Vagina (tissue), 2 donors: ENCODE data around the gene MCF2L. TPM values are rescaled to one million over a fixed set of nuclear protein-coding genes. Genes with fewer than 3 reads are reported as not detected.
A peak's percentile ranks its signal among the peaks of the same experiment; 100 is the strongest.

Experiments
- DNase-seq, 2 donors: peaks; one replicate each; pipeline ENCODE4 v3.0.0-alpha.2; 2017; ENCODE audit errors: extremely low spot score in 2 of 2
- H3K27ac ChIP-seq: fragments of 200-600 bp; sonication (generic); one replicate; pipeline ENCODE4 v1.5.1; 2019
- H3K27me3 ChIP-seq: fragments of 200-600 bp; sonication (generic); one replicate; pipeline ENCODE4 v1.5.1; 2019
- H3K36me3 ChIP-seq, 2 donors: fragments of 200-600 bp; sonication (generic); one replicate each; pipeline ENCODE4 v1.5.1; 2017 to 2019
- H3K4me1 ChIP-seq: fragments of 200-600 bp; sonication (generic); one replicate; pipeline ENCODE4 v1.5.1; 2019
- H3K4me3 ChIP-seq, 2 donors: fragments of 200-600 bp; sonication (generic); 1 replicate in 1 of 2; 2 replicates in 1 of 2; pipeline ENCODE4 v1.5.1; 2016 to 2019
- H3K9me3 ChIP-seq: fragments of 200-600 bp; sonication (generic); one replicate; pipeline ENCODE4 v1.5.1; 2019
- POLR2A ChIP-seq, 2 donors: fragments of 450-650 bp; IDR thresholded peaks; one replicate each; pipeline ENCODE4 v1.6.1; 2017; ENCODE audit warnings: antibody characterized with exemption in 2 of 2, mild to moderate bottlenecking in 2 of 2, moderate library complexity in 2 of 2
- POLR2AphosphoS5 ChIP-seq, 2 donors: sonication (generic); formaldehyde crosslinking; IDR thresholded peaks; one replicate each; pipeline ENCODE4 v1.9.0; 2017; ENCODE audit warnings: antibody characterized with exemption in 2 of 2, mild to moderate bottlenecking in 2 of 2, low read depth in 1 of 2; ENCODE audit not compliant: insufficient read depth in 1 of 2
- intact Hi-C: fragments of 100-400 bp; cut with DNase I; formaldehyde crosslinking; loops from one replicate; pipeline ENCODE4 v1.15.1; 2023
- total RNA-seq: library from RNA; depleted of rRNA; stranded (reverse); fragments of >200 nt; gene quantifications from one replicate; pipeline ENCODE4 v1.2.3, GENCODE V29; 2016
- TF ChIP-seq, protein P1 (sequence below), 3 experiments: fragments of 450-650 bp in 2 of 3; fragments of 200-600 bp in 1 of 3; sonication (generic) in 1 of 3; IDR thresholded peaks; one replicate each; pipeline ENCODE4 v1.5.1; 2017 to 2019; ENCODE audit warnings: antibody characterized with exemption in 3 of 3, mild to moderate bottlenecking in 2 of 3, moderate library complexity in 2 of 3

The MCF2L gene
- total RNA-seq, 1 donor from 2014 or later = 45.4 TPM

GRCh38 chr13:112958127-112958989 is 10.7 kb upstream of the MCF2L start:
- DNase-seq = no peak
- Histone ChIP-seq H3K27ac (no peak overlapping the region), H3K36me3 (no peaks in the 10 kb centered on the region), H3K9me3 (no peaks in the 10 kb centered on the region), H3K27me3 (no peaks in the 10 kb centered on the region), H3K4me1 (no peaks in the 10 kb centered on the region), H3K4me3 (no peak overlapping the region)
- TF ChIP-seq POLR2A (IDR thresholded peaks at IDR 0.05) (no peak), POLR2AphosphoS5 (IDR thresholded peaks at IDR 0.05; ENCODE audit: insufficient read depth in 1 of 2, low read depth in 1 of 2) (no peak)
- TF ChIP-seq, protein P1, sequence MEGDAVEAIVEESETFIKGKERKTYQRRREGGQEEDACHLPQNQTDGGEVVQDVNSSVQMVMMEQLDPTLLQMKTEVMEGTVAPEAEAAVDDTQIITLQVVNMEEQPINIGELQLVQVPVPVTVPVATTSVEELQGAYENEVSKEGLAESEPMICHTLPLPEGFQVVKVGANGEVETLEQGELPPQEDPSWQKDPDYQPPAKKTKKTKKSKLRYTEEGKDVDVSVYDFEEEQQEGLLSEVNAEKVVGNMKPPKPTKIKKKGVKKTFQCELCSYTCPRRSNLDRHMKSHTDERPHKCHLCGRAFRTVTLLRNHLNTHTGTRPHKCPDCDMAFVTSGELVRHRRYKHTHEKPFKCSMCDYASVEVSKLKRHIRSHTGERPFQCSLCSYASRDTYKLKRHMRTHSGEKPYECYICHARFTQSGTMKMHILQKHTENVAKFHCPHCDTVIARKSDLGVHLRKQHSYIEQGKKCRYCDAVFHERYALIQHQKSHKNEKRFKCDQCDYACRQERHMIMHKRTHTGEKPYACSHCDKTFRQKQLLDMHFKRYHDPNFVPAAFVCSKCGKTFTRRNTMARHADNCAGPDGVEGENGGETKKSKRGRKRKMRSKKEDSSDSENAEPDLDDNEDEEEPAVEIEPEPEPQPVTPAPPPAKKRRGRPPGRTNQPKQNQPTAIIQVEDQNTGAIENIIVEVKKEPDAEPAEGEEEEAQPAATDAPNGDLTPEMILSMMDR (IDR thresholded peaks at IDR 0.05) = no peak
- intact Hi-C loops = no loop called here

DNA sequence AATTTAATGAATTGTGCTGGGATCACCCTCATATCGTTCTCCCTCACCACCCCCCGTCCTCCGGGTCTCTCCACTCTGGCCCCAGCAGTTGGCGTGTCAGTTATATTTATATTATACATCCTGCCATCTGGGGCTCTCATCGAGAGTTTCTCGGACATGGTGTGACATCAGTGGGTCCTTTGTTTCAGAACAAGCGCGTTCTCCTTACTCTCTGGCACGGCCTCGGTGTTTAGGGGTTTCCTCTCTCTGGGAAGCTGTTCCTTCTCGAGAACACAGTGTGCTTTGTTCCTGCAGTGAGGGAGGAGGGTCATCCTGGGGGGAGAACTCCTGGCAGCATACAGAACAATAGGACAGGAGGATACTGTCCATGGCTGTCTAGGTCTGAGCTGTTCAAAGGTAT is 9.8 kb upstream of the MCF2L start:
- intact Hi-C loops = no loop called here
- no peak for TF ChIP-seq POLR2A (IDR thresholded peaks at IDR 0.05)
- TF ChIP-seq POLR2AphosphoS5 (IDR thresholded peaks at IDR 0.05; ENCODE audit: insufficient read depth in 1 of 2, low read depth in 1 of 2) = peak in 1 of 2 donors; percentile 75
- no peaks in the 10 kb centered on the region for H3K9me3 ChIP-seq
- no peak for DNase-seq
- no peaks in the 10 kb centered on the region for H3K4me1 ChIP-seq
- no peak overlapping the region for H3K4me3 ChIP-seq
- no peak overlapping the region for H3K27ac ChIP-seq
- no peaks in the 10 kb centered on the region for H3K27me3 ChIP-seq
- H3K36me3 ChIP-seq = no peaks in the 10 kb centered on the region

GRCh38 chr13:112959701-112960542 is 9.1 kb upstream of the MCF2L start:
- Histone ChIP-seq H3K27me3 (no peaks in the 10 kb centered on the region), H3K4me1 (no peaks in the 10 kb centered on the region), H3K36me3 (no peaks in the 10 kb centered on the region), H3K9me3 (no peaks in the 10 kb centered on the region), H3K27ac (no peak overlapping the region), H3K4me3 (no peak overlapping the region)
- no peak for DNase-seq
- TF ChIP-seq POLR2AphosphoS5 (IDR thresholded peaks at IDR 0.05; ENCODE audit: insufficient read depth in 1 of 2, low read depth in 1 of 2) (no peak), POLR2A (IDR thresholded peaks at IDR 0.05) (no peak)
- TF ChIP-seq, protein P1 (IDR thresholded peaks at IDR 0.05) = no peak
- intact Hi-C loops = no loop called here

DNA sequence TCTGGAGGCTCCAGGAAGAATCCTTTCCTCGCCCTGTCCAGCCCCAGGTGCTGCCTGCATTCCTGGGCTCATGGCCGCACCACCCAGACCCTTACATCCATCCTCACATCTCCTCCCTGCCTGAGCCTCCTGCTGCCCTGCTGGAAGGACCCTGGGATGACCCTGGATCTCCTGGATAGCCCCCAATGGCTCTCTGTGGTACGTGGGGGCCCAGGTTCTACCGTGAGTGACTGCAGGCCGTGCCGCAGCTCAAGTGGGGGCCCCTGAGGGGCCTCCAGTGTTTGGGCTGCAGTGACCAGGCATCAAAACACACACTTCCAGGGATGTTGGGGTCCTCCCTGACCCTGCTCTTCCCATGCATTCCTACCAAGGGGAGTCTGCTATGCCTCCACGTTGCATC is 8.3 kb upstream of the MCF2L start:
- no peaks in the 10 kb centered on the region for H3K4me1 ChIP-seq
- no peaks in the 10 kb centered on the region for H3K27me3 ChIP-seq
- no peak overlapping the region for H3K27ac ChIP-seq
- no peak for DNase-seq
- H3K36me3 ChIP-seq = no peaks in the 10 kb centered on the region
- intact Hi-C loops = no loop called here
- no peak for TF ChIP-seq POLR2A (IDR thresholded peaks at IDR 0.05)
- no peak for TF ChIP-seq POLR2AphosphoS5 (IDR thresholded peaks at IDR 0.05; ENCODE audit: insufficient read depth in 1 of 2, low read depth in 1 of 2)
- TF ChIP-seq, protein P1 (IDR thresholded peaks at IDR 0.05) = no peak
- H3K4me3 ChIP-seq = no peak overlapping the region
- no peaks in the 10 kb centered on the region for H3K9me3 ChIP-seq

- H3K4me3 ChIP-seq = no peak overlapping the region
- intact Hi-C loops = no loop called here
- TF ChIP-seq POLR2A (IDR thresholded peaks at IDR 0.05) = no peak
- TF ChIP-seq, protein P1 (IDR thresholded peaks at IDR 0.05) = no peak
- TF ChIP-seq POLR2AphosphoS5 (IDR thresholded peaks at IDR 0.05; ENCODE audit: insufficient read depth in 1 of 2, low read depth in 1 of 2) = no peak
- no peaks in the 10 kb centered on the region for H3K27me3 ChIP-seq
- no peak overlapping the region for H3K27ac ChIP-seq
- H3K36me3 ChIP-seq = no peaks in the 10 kb centered on the region
- DNase-seq = no peak
- no peaks in the 10 kb centered on the region for H3K9me3 ChIP-seq
- H3K4me1 ChIP-seq = no peaks in the 10 kb centered on the region
Observed at GRCh38 chr13:112961457-112962369, 7.3 kb upstream of the MCF2L start.
